Testis (tissue), 3 donors: ENCODE data around the gene UBE2O. TPM values are rescaled to one million over a fixed set of nuclear protein-coding genes. Genes with fewer than 3 reads are reported as not detected.

Experiments used
- DNase-seq: peaks from one replicate; pipeline ENCODE4 v3.0.0-alpha.2; 2019
- H3K27ac ChIP-seq, 2 donors: fragments of 200-600 bp; sonication (generic); one replicate each; pipeline ENCODE4 v1.5.1; 2019
- H3K27me3 ChIP-seq: fragments of 200-600 bp; sonication (generic); one replicate; pipeline ENCODE4 v1.5.1; 2019
- H3K36me3 ChIP-seq: fragments of 200-600 bp; sonication (generic); one replicate; pipeline ENCODE4 v1.5.1; 2017; ENCODE audit warnings: low read depth; ENCODE audit errors: missing control alignments
- H3K4me1 ChIP-seq: fragments of 200-600 bp; sonication (generic); one replicate; pipeline ENCODE4 v1.5.1; 2019
- H3K4me3 ChIP-seq, 2 donors: fragments of 200-600 bp; sonication (generic); one replicate each; pipeline ENCODE4 v1.5.1; 2017 to 2019
- H3K9me3 ChIP-seq: fragments of 200-600 bp; sonication (generic); one replicate; pipeline ENCODE4 v1.5.1; 2017
- CTCF ChIP-seq, 3 experiments: fragments of 450-650 bp in 2 of 3; fragments of 200-600 bp in 1 of 3; sonication (generic) in 1 of 3; IDR thresholded peaks; one replicate each; pipeline ENCODE4 v1.5.1; 2016 to 2019; ENCODE audit warnings: antibody characterized with exemption in 3 of 3, mild to moderate bottlenecking in 2 of 3, moderate library complexity in 1 of 3
- POLR2A ChIP-seq: fragments of 450-650 bp; IDR thresholded peaks from one replicate; pipeline ENCODE4 v1.6.1; 2017; ENCODE audit warnings: antibody characterized with exemption, mild to moderate bottlenecking, moderate library complexity
- WGBS, 2 donors: methylation state at CpG; one replicate each; pipeline ENCODE4 v1.1.5; 2018; 5-methylcytosine and 5-hydroxymethylcytosine counted together
- intact Hi-C: fragments of 100-400 bp; cut with DNase I; formaldehyde crosslinking; loops from one replicate; pipeline ENCODE4 v1.15.1; 2023; ENCODE audit warnings: low total_unique reads
- polyA plus RNA-seq: library from polyadenylated mRNA; stranded (reverse); fragments of 350-450 nt; fragmentation: Illumina TruSeq; extraction: RNeasy Lipid Tissue Mini Kit (QIAGEN cat#74804); gene quantifications from one replicate; pipeline ENCODE4 v1.2.3, GENCODE V29; 2014; ENCODE audit warnings: low read depth, low replicate concordance; ENCODE audit not compliant: insufficient read depth
- total RNA-seq, 2 donors: library from RNA; depleted of rRNA; stranded (reverse); fragments of >200 nt; gene quantifications; one replicate each; pipeline ENCODE4 v1.2.3, GENCODE V29; 2016

Gene UBE2O
- total and polyA plus RNA-seq, 3 donors from 2014 or later = 40.6 to 58.0 (median 56.6) TPM

GRCh38 chr17:76405607-76405966 lies 47.4 kb downstream of the UBE2O start:
- intact Hi-C loops = no loop called here
- DNase-seq = no peak
- Histone ChIP-seq H3K27ac (peak overlapping the region in 1 of 2 donors; percentile 36), H3K4me1 (peaks cover 21% of the 10 kb centered on the region), H3K9me3 (no peaks in the 10 kb centered on the region), H3K4me3 (no peak overlapping the region), H3K27me3 (no peaks in the 10 kb centered on the region), H3K36me3 (no peaks in the 10 kb centered on the region)
- WGBS, 2 donors = 71 to 81% methylated on average over 9 of the region's 9 CpGs
- TF ChIP-seq POLR2A (no peak), CTCF (IDR thresholded peaks at IDR 0.05) (no peak)

DNA sequence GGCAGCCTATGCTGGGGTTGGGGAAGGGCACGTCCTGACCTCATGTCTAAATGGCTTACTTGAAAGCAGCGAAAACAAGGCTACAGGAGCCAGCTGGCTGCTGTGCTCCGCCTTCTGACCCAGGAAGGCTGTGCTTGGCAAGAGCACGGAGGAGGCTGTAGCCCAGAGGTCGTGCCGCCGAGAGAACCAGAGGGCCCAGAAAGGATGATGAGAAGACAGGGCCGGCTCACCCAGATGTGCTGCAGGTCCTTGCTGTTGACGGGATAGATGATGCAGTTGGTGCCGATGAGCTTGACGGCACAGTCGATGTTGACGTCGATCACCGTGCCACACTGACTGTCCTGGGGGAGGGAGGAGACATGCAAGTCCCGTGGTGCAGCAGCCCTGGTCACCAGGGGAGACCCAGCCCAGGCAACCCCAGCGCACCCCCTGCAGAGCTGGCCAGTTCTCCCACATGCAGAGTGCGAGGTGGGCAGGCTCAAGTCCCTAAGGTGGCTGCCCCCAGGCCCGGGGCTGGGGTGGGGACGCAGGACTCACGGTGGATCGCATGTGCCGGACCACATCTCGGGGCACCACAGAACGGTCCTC lies 47.9 kb downstream of the UBE2O start:
- Histone ChIP-seq H3K27me3 (no peaks in the 10 kb centered on the region), H3K36me3 (no peaks in the 10 kb centered on the region), H3K27ac (no peak overlapping the region), H3K4me1 (peaks cover 21% of the 10 kb centered on the region), H3K9me3 (no peaks in the 10 kb centered on the region), H3K4me3 (no peak overlapping the region)
- intact Hi-C loops = no loop called here
- WGBS, 2 donors = 56 to 58% methylated on average over 23 to 25 of the region's 25 CpGs
- peak; percentile 67 for DNase-seq
- TF ChIP-seq CTCF (IDR thresholded peaks at IDR 0.05) = no peak
- TF ChIP-seq POLR2A = no peak

DNA sequence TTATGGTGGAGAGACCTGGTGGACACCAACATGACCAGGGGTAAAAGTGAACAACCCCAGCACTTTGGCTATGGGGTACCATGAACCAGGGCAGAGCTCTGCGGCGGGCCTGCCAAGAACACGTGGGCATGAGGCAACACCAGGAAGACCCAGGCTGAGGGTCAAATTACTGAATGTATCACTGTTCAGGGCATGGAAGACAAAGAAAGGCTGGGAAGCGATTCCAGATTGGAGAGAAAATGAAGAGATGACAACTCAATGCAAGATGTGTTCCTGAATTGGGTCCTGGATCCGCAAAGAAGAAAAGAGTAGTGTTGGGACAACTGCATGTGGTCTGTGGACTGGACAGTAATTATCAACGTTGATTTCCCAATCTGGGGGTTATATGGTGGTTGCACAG lies 48.7 kb downstream of the UBE2O start:
- H3K36me3 ChIP-seq = no peaks in the 10 kb centered on the region
- intact Hi-C loops = no loop called here
- 81 to 92% methylated on average over 6 of the region's 6 CpGs for WGBS, 2 donors

GRCh38 chr17:76402711-76403110 lies 50.2 kb downstream of the UBE2O start:
- DNase-seq = no peak
- no peak for TF ChIP-seq CTCF (IDR thresholded peaks at IDR 0.05)
- no peaks in the 10 kb centered on the region for H3K9me3 ChIP-seq
- peaks cover 22% of the 10 kb centered on the region for H3K4me1 ChIP-seq
- H3K4me3 ChIP-seq = no peak overlapping the region
- H3K36me3 ChIP-seq = no peaks in the 10 kb centered on the region
- intact Hi-C loops = no loop called here
- WGBS, 2 donors = 70 to 78% methylated on average over 5 of the region's 5 CpGs
- no peaks in the 10 kb centered on the region for H3K27me3 ChIP-seq
- no peak overlapping the region for H3K27ac ChIP-seq

More for the DNA sequence above, 48.7 kb downstream of the UBE2O start:
- H3K4me1 ChIP-seq = peaks cover 21% of the 10 kb centered on the region
- TF ChIP-seq POLR2A (no peak), CTCF (IDR thresholded peaks at IDR 0.05) (no peak)
- DNase-seq = no peak
- no peaks in the 10 kb centered on the region for H3K9me3 ChIP-seq
- no peak overlapping the region for H3K4me3 ChIP-seq
- no peaks in the 10 kb centered on the region for H3K27me3 ChIP-seq
- peak overlapping the region in 1 of 2 donors; percentile 50 for H3K27ac ChIP-seq
